ES-I3 (cell line): Measurements from ENCODE around the gene ANKIB1.

Experiments
- H3K36me3 ChIP-seq: 2 replicates; pipeline ENCODE4 v1.6.1; 2013; ENCODE audit warnings: mild to moderate bottlenecking, low read length, control low read depth, moderate library complexity; ENCODE audit not compliant: insufficient read depth
- H3K4me1 ChIP-seq: 2 replicates; pipeline ENCODE4 v1.6.1; 2013; ENCODE audit warnings: mild to moderate bottlenecking, control low read depth, low read length; ENCODE audit not compliant: insufficient read depth
- H3K9ac ChIP-seq: 2 replicates; pipeline ENCODE4 v1.6.1; 2013; ENCODE audit warnings: low read depth, mild to moderate bottlenecking, low read length, moderate library complexity
- H3K9me3 ChIP-seq: 2 replicates; pipeline ENCODE4 v1.6.1; 2013; ENCODE audit warnings: mild to moderate bottlenecking, low read length, moderate library complexity; ENCODE audit not compliant: control insufficient read depth, insufficient read depth

The ANKIB1 gene

GRCh38 chr7:92245487-92246359, at the start of gene ANKIB1, which contains the start of gene KRIT1:
ANKIB1 (plus strand) TSS chr7:92245974; CDS start chr7:92294979, 49,005 bp downstream.
KRIT1 (minus strand) TSS chr7:92245914; CDS start chr7:92242135, 3,779 bp downstream.
- Histone ChIP-seq H3K36me3 (peaks cover 2% of the 10 kb centered on the region; the same call in 1 of the 2 replicates), H3K9me3 (no peaks in the 10 kb centered on the region), H3K4me1 (peaks cover 11% of the 10 kb centered on the region; the same call in 1 of the 2 replicates), H3K9ac (peak within 1 kb of the TSS; percentile 99)

- no peaks in the 10 kb centered on the region for H3K9me3 ChIP-seq
- no peak overlapping the region for H3K9ac ChIP-seq
- no peaks in the 10 kb centered on the region for H3K4me1 ChIP-seq
- 0 out of 2 replicates have a peak, but pooled peaks cover 2% of the 10 kb centered on the region for H3K36me3 ChIP-seq
These were observed 45.0 kb upstream of the ANKIB1 start for GRCh38 chr7:92200791-92201190.

- no peaks in the 10 kb centered on the region for H3K9me3 ChIP-seq
- H3K36me3 ChIP-seq, result 0 out of 2 replicates have a peak, but pooled peaks cover 2% of the 10 kb centered on the region
- H3K9ac ChIP-seq, result no peak overlapping the region
- no peaks in the 10 kb centered on the region for H3K4me1 ChIP-seq
These were observed 39.8 kb upstream of the ANKIB1 start for GRCh38 chr7:92205987-92206386.

GRCh38 chr7:92206672-92207071, 39.1 kb upstream of the ANKIB1 start:
- Histone ChIP-seq H3K9me3 (no peaks in the 10 kb centered on the region), H3K36me3 (0 out of 2 replicates have a peak, but pooled peaks cover 2% of the 10 kb centered on the region), H3K9ac (no peak overlapping the region), H3K4me1 (no peaks in the 10 kb centered on the region)

- H3K9ac ChIP-seq, result no peak overlapping the region
- peaks cover 7% of the 10 kb centered on the region for H3K36me3 ChIP-seq
- no peaks in the 10 kb centered on the region for H3K9me3 ChIP-seq
- H3K4me1 ChIP-seq, result no peaks in the 10 kb centered on the region
These were observed 24.0 kb upstream of the ANKIB1 start for GRCh38 chr7:92221766-92222165.

GRCh38 chr7:92226981-92227380, 18.8 kb upstream of the ANKIB1 start:
- Histone ChIP-seq H3K9ac (no peak overlapping the region), H3K36me3 (no peaks in the 10 kb centered on the region; the same call in none of the 2 replicates), H3K4me1 (no peaks in the 10 kb centered on the region), H3K9me3 (no peaks in the 10 kb centered on the region)

- Histone ChIP-seq H3K9me3 (no peaks in the 10 kb centered on the region), H3K4me1 (no peaks in the 10 kb centered on the region), H3K9ac (no peak overlapping the region), H3K36me3 (no peaks in the 10 kb centered on the region; the same call in none of the 2 replicates)
These were observed 17.7 kb upstream of the ANKIB1 start for GRCh38 chr7:92228100-92228499.

GRCh38 chr7:92228742-92229141, 17.0 kb upstream of the ANKIB1 start:
- no peaks in the 10 kb centered on the region for H3K9me3 ChIP-seq
- H3K36me3 ChIP-seq, result no peaks in the 10 kb centered on the region; the same call in 1 of the 2 replicates
- H3K9ac ChIP-seq, result no peak overlapping the region
- no peaks in the 10 kb centered on the region for H3K4me1 ChIP-seq

GRCh38 chr7:92230547-92230946, 15.2 kb upstream of the ANKIB1 start:
- Histone ChIP-seq H3K9ac (no peak overlapping the region), H3K4me1 (no peaks in the 10 kb centered on the region), H3K36me3 (no peaks in the 10 kb centered on the region; the same call in 1 of the 2 replicates), H3K9me3 (no peaks in the 10 kb centered on the region)

GRCh38 chr7:92242972-92243371, 2.8 kb upstream of the ANKIB1 start:
- Histone ChIP-seq H3K9ac (no peak overlapping the region), H3K36me3 (peaks cover 2% of the 10 kb centered on the region; the same call in 1 of the 2 replicates), H3K4me1 (peaks cover 9% of the 10 kb centered on the region; the same call in 1 of the 2 replicates), H3K9me3 (no peaks in the 10 kb centered on the region)

- Histone ChIP-seq H3K36me3 (peaks cover 2% of the 10 kb centered on the region; the same call in 1 of the 2 replicates), H3K4me1 (peaks cover 11% of the 10 kb centered on the region; the same call in 1 of the 2 replicates), H3K9me3 (no peaks in the 10 kb centered on the region), H3K9ac (peak overlapping the region; percentile 99)
These were observed 827 bp upstream of the ANKIB1 start for GRCh38 chr7:92244808-92245486.

- Histone ChIP-seq H3K36me3 (no peaks in the 10 kb centered on the region), H3K4me1 (peaks cover 11% of the 10 kb centered on the region; the same call in 1 of the 2 replicates), H3K9ac (peak overlapping the region; percentile 99), H3K9me3 (no peaks in the 10 kb centered on the region)
These were observed 757 bp downstream of the ANKIB1 start for GRCh38 chr7:92246360-92247101.

- no peak overlapping the region for H3K9ac ChIP-seq
- peaks cover 11% of the 10 kb centered on the region; the same call in 1 of the 2 replicates for H3K4me1 ChIP-seq
- no peaks in the 10 kb centered on the region; the same call in 1 of the 2 replicates for H3K36me3 ChIP-seq
- no peaks in the 10 kb centered on the region; the same call in 1 of the 2 replicates for H3K9me3 ChIP-seq
These were observed 4.8 kb downstream of the ANKIB1 start for GRCh38 chr7:92250603-92251002.

GRCh38 chr7:92251181-92251580, 5.4 kb downstream of the ANKIB1 start:
- Histone ChIP-seq H3K9ac (no peak overlapping the region), H3K36me3 (no peaks in the 10 kb centered on the region; the same call in 1 of the 2 replicates), H3K9me3 (no peaks in the 10 kb centered on the region; the same call in 1 of the 2 replicates), H3K4me1 (peaks cover 11% of the 10 kb centered on the region; the same call in 1 of the 2 replicates)
